ENCODE results near the gene KIRREL1.

DNA sequence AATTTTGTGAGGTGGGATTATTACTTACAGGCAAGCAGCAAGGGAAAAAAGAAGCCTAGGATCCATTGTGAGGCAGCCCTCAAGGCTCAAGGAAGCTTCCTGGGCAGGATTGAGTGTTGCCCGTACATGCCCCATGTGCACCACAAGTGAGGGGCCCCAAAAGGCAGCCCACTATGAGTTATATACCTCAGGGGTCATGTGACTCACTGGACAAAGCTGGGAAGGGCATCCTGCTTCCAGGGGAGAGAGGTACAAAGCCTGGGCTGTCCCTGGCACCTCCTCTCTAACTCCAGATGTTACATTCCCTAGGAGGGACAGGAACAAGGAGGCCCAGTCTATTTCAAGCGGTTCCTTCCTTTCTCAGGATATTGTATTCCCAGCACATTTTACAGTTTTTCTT lies 153.3 kb downstream of the KIRREL1 start:
- no peak for TF ChIP-seq GABPA (IDR thresholded peaks at IDR 0.05; ENCODE audit: borderline replicate concordance, insufficient read depth, low read length)
- TF ChIP-seq POLR2AphosphoS5 (IDR thresholded peaks at IDR 0.05; ENCODE audit: low read depth, low read length): no peak
- no peak for TF ChIP-seq CTCF (IDR thresholded peaks at IDR 0.05; ENCODE audit: control extremely low read depth in 1 of 3, insufficient read depth in 1 of 3, low read depth in 1 of 3, low read length in 3 of 3)
- no peak for TF ChIP-seq POLR2A (IDR thresholded peaks at IDR 0.05; ENCODE audit: control extremely low read depth in 1 of 2, low read depth in 2 of 2, low read length in 2 of 2)
- no peak for TF ChIP-seq EP300 (IDR thresholded peaks at IDR 0.05; ENCODE audit: borderline replicate concordance in 1 of 2, low read depth in 2 of 2, low read length in 2 of 2)
- TF ChIP-seq EZH2 (IDR thresholded peaks at IDR 0.05; ENCODE audit: low read depth, low read length, severe bottlenecking): no peak
- TF ChIP-seq CHD1 (IDR thresholded peaks at IDR 0.05; ENCODE audit: low read depth, low read length): no peak
- TF ChIP-seq TEAD4 (IDR thresholded peaks at IDR 0.05; ENCODE audit: low read depth, low read length): no peak
